ENCODE data around the gene ROBO1. TPM values are rescaled to one million over a fixed set of nuclear protein-coding genes. Genes with fewer than 3 reads are reported as not detected.

The ROBO1 gene
- total RNA-seq, 1 experiment from 2014 or later: 0.25 TPM

DNA sequence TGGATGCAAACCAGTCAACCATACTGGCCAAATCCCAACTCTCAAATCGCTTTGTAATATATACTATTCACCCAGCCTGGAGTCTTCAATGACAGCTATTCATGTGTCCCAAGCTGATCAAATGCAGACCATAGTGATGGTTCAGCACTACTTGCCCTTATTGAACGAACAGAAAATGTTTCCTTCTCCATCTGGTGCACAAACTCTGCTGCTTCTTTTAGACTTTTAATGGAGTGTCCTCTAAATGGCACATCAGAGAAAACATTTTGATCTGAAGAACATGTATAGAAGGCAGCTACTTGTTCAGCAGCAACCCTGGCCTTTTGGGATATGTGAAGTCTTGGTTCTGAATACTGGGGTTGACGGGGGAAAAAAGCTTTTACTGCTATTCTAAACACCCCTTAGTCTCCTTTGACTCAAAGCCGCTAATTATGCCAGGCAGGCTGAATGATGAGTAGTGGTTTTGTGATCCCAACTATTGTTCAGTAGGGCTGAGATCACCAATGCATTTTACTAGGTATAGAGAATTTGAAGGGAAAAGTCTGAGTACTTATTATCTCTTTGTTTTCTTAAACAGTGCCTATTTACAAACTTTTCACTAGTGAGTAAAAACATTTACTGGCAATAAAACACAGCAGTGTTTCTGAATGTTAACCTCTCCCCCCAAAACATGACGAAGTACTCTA, 781.2 kb downstream of the ROBO1 start:
- no peak for DNase-seq (ENCODE audit: low spot score)

DNA sequence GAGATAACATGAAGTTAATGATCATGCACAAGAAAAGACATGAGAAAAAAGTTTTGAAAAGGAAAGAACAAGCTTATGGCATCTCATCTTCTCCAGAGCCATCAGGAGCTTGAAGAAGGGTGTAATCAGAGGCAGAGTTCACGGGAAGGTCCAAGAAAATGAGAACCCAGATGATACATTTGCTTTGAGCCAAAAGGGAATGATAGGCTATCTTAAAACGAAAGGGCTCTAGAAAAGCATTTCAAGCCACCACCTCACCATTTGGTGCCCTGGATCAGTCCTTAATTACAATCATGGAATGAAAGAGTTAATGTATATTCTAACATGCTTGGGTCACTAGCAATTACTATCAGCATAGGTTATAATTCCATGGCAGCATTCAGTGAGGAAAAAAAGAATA, 781.8 kb downstream of the ROBO1 start:
- DNase-seq (ENCODE audit: low spot score): no peak

DNA sequence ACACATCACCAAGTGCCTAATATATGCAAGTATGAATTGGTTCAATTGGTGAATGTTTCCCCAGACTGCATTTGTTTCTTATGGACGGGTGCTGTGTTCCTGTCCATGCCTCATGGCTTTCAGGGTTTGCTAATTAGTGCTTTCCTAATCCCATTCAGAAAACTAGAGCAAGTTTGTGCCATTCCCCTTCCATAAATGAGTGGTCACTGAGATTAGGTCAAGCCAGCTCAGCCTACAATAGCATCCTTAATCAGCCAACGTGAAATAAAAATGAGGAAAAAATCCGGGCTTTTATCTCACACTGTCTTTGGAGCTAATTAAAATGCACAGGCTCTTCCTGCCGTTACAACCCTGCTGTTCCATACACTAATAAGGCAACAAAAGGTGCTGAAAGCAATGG, 788.8 kb downstream of the ROBO1 start:
- DNase-seq (ENCODE audit: low spot score): no peak

DNA sequence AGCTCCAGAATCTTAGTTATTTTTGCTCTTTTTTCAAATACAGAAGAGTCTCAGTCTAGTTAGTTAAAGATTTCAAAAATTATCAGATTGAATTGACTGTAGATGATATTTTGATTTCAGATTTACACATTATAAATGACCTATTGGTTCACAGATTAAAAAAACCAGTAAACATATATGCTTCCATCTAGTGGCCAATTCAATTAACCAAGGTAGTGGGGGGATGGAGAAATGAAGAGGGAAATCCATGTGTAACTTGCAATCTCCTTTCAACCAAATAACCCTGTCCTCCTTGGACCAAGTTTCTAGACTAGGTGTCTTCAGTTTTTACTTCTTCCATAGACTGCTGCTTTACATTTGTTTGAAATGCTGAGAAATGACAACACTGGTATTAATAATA, 789.8 kb downstream of the ROBO1 start:
- DNase-seq (ENCODE audit: low spot score): peak; percentile 13

DNA sequence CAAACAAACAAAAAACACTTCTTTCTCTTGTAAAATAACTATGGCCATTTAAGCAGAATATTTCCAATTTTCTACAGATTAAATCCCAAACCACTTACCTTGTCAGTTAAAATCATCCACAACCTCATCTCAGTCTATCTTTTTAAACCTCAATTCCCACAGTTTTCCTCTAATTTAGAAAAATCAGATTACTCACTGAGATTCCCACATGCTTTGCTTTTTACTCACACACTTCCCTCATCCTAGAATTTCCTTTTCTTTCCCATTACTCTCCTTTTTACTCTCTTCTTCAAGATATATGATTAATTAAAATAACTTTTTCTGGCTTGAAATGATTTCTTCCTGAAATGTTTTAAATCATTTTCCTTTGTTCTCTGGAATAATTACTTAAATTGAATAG, 790.7 kb downstream of the ROBO1 start:
- no peak for DNase-seq (ENCODE audit: low spot score)

DNA sequence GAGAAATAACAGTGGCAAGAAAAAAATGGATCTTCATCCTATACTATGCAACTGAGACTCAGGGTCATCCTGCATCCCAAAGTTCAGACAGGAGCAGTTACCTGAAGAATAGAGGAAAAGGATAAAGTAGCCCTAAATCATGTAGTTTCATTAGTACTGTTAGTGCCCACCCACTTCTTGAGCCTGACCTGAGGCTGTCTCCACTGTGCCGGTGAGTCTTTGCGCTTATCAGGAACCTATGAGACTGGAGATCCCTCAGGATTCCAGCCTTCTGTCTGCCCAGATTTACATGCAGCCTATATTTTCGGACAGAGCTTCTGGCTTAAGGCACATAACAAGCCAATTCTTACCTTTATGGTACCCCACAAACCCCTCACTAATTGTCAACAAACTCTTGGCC, 791.6 kb downstream of the ROBO1 start:
- no peak for DNase-seq (ENCODE audit: low spot score)

DNA sequence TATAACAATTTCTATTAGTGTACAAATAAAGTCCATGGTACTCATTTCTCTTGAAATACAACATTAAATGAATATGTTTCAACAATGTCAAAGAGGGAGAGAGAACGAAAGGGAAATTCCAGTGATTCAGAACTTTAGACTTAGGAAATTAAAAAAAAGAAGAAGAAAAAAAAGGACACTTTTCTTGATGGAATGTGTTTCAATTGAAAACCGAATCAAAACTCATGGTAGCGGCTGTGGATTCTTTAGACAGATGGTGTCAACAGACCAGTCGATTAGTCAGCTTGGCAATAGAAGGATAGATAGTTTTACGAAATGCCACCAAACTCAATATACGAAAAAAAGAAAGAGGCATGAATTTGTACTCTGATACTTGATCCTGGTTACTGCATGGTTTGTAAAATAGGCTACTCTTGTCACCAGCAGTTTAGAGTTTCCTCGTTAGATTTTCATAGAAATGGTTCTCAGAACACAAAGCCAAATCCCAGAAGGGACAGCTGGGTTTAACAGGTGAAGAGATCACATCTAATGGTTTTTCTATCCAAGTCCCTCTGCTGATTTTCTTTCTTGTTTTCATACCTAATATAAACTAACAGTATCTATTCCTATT, 793.5 kb downstream of the ROBO1 start:
- no peak for DNase-seq (ENCODE audit: low spot score)

DNA sequence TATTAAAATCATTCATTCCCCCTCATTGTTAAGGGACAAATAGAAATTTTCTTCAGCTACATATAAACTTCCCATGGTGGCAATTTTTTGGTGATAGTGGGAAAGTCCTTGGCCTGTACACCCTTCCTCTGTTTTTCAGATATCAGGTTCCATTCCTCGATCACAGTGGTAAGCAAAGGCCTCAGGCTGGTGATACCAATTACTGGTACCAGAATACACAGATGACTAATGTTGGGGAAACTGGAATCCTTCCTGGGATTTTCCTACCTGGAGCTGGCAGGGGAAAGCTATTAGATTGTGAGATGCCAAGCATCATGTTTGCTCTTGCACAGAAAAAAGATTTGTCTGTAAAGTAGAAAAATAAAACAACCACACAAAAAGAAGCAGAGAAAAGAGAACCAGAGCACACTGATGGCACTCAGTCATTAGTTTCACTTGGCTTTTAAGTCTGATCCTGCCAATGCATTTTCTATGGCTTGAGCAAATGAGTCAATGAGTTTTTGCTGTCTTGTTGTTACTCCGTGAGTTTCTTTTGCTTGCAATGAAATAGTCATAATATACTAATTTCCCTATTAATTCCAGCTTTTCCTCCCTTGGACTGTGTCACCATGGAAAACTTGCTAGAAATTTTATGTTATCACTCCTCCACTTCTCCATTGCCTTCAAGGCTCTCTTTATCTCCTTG, 795.0 kb downstream of the ROBO1 start:
- DNase-seq (ENCODE audit: low spot score): no peak

DNA sequence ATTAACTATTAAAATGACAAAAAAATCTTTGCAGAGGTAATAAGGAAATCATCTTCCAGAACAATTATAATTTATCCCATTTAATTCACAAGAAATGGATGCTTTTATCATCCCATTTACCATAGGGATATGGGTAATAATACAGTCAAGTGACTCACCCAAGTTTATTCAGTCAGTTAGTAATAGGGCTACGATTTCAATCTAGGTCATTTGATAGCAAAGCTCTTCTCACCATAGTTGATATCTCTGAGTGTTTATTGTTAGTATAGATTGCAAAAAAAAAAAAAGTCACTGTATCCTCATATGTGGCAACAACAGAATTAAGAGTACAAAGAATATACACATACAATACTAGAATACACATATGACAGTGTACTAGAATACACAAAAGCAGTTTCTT, 797.1 kb downstream of the ROBO1 start:
- no peak for DNase-seq (ENCODE audit: low spot score)

DNA sequence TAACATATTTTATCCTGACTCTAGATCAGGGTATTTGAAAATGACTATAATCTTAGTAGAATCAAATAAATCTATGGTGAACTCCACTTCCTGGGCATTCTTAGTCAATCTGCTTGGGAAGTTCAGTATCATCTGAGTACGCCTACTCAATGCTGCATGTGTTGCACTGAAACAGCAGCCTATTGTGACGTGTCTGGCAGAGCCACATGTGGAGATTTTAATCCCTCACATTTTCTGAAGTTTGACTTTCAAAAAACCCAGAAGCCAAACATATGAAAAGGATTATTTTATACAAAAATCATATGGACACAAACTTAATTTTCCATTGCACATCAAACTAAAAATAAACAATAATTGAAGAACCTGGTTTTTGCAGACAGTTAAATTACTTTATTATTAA, 798.3 kb downstream of the ROBO1 start:
- no peak for DNase-seq (ENCODE audit: low spot score)

DNA sequence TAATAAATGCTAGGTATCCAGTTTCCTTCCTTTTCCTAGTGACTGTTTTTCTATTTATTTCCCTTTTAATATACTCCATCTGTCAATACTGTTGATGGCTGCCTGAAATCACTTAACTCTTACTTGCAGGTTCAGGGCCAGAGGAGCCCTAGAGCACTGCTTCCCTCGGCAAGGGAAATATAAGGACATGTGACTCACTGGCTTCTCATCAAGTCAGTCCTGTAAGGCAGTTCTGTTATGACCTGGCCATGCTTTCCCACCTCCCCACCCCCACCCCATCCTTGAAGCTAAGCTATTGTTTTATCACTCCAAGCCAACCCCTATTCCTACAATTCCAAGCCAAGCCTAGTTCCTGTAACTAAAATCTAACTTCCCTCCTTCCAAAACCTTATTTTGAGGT, 800.7 kb downstream of the ROBO1 start:
- DNase-seq (ENCODE audit: low spot score): no peak

DNA sequence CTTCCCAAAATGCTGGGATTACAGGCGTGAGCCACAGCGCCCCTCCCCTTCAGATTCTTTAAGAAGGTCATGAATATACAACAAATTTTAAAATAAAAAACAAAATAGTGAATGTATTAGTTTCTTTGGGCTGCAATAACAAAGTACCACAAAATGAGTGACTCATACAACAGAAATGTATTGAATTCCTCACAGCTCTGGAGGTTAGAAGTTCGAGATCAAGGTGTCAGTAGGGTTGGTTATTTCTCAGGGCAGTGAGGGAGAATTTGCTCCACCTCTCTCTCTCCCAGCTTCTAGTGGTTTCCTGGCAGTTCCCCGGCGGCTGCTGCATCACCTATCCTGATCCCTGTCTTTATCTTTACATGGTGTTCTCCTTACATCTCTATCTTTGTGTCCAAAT, 804.0 kb downstream of the ROBO1 start:
- DNase-seq (ENCODE audit: low spot score): no peak

DNA sequence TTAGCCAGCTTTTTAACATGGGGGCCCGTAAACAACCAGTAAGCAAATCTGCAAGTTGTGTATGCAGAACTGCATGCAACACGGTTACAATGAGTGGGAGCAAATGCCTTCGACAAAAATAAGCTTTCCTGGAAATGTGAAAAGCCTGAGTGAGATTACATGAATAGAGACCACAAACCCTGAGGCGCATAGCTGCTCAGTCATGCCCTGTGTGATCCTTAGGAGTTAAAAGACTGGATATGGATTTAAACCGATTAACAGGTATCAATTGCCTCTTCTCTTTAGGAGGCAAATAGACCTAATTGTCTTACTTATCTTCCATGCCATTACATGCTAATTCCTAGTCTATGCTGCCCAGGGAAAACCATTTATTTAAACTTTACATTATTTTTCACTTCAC, 810.3 kb downstream of the ROBO1 start:
- no peak for DNase-seq (ENCODE audit: low spot score)

DNA sequence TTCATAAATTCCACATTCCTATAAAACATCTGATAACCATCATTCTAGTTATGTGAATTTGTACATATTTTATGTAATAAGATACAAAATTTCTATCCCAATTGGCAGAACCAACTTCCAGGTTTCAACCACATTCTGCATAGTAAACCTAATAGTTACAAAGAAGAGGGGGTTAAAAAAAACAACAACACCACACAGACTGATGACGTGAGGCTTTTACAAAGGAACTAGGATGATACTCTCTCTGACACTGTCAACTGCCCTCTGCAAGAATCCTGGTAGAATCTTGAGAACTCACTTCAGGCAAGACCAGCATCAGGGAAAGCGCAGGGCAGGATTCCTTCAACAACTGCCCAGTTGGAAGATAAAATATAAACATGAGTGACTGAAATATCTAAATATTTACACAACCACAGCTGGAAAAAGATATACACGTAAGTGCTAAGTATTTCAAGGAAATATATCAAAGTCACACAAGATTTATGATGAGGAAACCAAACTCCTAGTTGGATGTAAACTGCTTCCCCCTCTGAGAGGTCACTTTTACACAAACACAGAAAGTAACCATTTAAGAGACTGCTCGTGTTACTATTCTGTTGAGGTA, 816.4 kb downstream of the ROBO1 start:
- no peak for DNase-seq (ENCODE audit: low spot score)

DNA sequence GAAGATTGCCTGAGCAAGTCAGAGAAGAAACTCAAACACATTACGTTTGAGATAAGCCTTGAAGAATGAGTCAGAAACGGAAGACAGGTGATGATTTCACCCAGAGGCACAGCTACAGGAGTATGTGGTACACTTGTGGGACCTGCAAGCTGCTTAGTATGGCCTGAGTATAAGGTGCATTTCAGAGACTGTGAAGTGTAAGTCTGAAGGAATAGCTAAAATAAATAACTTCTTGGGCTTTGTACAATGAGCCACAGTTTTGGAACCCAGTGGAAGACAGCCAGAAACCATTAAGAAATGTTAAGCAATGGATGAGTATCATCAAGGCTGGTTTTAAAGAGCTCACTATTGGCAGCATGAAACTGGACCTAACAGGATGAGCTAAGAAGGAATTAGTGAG, 826.2 kb downstream of the ROBO1 start:
- no peak for DNase-seq (ENCODE audit: low spot score)

DNA sequence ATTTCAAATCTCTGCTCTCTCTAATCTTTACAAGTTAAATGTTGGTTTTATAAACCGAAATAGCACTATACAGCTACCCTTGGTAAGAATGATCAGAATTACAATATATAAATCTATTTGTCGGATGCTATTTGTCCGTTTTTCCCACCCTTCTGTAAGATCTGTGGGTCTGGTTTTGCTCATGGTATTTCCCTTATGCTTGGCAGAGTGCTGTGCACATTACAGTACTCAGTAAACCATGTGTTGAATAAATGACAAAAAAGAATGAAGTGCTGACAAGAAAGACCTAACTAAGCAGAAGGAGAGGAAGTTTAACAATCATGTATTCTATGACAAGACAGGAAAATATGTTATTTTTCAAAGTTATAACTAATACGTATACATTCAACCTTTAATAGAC, 827.2 kb downstream of the ROBO1 start:
- DNase-seq (ENCODE audit: low spot score): no peak

DNA sequence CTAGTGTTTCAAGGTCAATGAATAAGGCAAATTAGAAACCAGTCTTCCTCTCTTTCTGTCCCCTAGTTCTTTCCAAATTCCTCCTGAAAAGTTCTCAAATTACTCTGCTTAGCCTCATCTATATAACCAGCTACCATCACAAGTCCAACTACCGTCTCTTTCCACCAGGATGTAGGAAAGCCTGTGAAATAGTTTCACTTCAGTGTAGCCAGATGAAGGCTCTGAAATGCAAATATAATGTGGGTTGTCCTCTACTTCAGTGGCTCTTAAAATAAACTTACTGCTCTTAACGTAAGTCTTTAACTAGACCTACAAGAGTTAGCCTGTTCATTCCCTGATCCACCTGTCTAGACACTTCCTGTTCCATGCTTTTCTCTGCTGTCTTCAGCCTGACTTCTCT, 827.7 kb downstream of the ROBO1 start:
- no peak for DNase-seq (ENCODE audit: low spot score)

DNA sequence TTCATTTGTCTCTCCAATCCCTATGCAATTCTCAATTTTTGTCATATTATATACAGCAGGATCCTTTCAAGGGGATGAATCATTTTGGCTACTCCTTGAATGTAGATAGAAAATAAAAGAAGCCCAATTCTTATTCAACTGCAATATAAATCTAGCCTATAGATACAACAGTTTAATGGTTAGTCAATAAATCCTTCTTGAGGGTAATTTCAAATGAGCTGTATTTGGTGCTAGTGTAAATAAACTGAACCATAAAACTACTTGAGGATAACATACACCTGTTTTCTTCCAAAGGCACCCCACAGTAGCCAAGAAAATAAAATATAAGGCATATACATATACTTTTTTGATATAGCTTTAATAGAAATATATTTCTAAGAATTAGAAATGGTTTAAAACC, 830.3 kb downstream of the ROBO1 start:
- DNase-seq (ENCODE audit: low spot score): no peak

DNA sequence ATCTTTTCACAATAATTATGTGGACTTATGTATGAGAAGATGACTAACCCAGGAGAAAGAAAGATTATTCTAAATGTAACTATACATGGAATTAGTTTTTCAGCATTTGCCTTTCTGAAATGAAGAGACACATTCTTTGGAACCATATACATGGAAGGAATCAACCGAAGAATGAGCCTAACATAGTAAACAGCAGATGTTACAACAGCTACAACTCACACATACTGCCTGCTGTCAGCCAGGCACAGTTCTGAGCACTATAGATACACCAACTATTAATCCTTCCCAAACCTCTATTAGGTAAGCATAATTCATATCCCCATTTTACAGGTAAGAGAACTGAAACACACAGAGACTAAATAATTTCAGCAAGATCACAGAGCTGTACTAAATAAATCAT, 840.0 kb downstream of the ROBO1 start:
- no peak for DNase-seq (ENCODE audit: low spot score)

DNA sequence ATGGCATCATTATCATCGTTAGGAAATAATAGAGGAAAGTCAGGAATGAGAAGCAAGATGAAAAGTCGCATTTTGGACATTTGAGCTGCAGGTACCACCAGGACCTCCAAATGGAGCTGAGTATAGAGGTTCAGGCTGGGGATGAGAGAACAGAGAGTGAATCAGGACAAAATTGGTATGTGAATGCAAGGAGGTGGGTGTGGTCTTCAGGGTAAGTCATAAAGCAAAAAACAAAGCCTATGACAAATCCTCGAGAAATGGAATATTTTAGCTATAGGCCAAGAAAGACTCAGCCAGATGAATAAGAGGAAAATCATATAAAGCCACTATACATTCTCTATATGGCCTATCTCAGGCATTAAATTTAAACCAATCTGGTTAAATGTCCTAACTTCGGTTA, 841.3 kb downstream of the ROBO1 start:
- no peak for DNase-seq (ENCODE audit: low spot score)

DNA sequence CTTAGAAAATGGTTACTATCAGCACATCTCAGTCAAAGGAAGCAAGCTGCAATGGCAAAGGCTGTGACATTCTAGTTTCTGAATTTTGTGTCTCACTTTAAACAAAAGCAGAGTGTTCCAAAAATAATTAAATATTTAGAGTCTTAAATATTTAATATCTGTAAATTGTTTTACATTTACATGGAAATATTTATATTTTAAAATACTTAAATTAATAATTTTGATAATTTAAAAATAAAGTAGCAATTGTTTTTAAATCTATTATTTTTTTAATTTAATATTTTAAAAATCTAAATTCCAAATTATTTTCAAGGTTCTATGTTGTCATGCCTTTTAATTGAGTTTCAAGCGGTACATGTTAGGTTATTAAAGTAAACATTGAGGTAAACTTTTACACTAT, 843.1 kb downstream of the ROBO1 start:
- no peak for DNase-seq (ENCODE audit: low spot score)

DNA sequence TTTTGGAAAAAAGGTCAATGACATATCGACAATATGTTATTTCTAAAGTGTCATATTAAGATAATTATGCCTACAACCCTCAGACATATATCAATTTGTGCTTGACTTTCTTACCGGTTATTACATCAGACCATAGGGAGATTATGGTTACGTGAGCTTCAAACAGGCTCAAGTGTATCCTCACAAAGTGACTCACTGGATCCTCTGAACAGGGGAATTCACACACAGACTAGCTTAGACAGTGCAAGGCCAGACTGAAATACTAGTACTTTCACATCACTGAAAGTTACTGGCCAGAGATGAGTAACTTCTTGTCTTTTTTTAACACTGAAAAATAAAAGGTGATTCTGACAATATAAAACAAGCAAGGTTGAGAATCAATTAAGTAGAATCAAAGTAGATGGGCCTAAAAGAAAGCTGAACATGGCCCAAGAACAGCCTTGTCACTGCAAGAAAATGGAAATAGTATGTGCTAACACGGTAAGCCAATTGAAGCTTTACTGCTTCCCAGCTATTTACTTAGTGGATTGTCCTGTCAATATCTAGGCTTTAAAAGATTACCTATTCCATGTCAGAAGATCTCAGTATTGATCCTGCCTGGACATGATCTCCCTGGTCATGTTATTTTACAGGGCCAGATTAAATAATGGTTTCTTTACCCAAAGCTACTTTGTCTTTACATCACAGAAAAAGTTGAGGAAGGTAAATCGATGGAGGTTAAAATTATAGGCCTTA, 848.6 kb downstream of the ROBO1 start:
- DNase-seq (ENCODE audit: low spot score): no peak
